Measurements from ENCODE around the gene AGXT.

Gene AGXT

GRCh38 chr2:240869956-240870875, 1.6 kb downstream of the AGXT start:
- DNase-seq (ENCODE audit: low read depth): no peak

GRCh38 chr2:240871071-240871958, 2.7 kb downstream of the AGXT start:
- DNase-seq (ENCODE audit: low read depth): no peak

GRCh38 chr2:240872317-240873097, 3.9 kb downstream of the AGXT start:
- no peak for DNase-seq (ENCODE audit: low read depth)

- DNase-seq (ENCODE audit: low read depth): no peak
Observed at GRCh38 chr2:240873098-240873788, 4.6 kb downstream of the AGXT start.

GRCh38 chr2:240873805-240874714, 5.4 kb downstream of the AGXT start:
- no peak for DNase-seq (ENCODE audit: low read depth)

GRCh38 chr2:240874715-240875227, 6.1 kb downstream of the AGXT start:
- no peak for DNase-seq (ENCODE audit: low read depth)

GRCh38 chr2:240875228-240876034, 6.8 kb downstream of the AGXT start:
- no peak for DNase-seq (ENCODE audit: low read depth)

GRCh38 chr2:240876035-240876474, 7.4 kb downstream of the AGXT start:
- no peak for DNase-seq (ENCODE audit: low read depth)

GRCh38 chr2:240876475-240877251, 8.0 kb downstream of the AGXT start:
- DNase-seq (ENCODE audit: low read depth): no peak

GRCh38 chr2:240877460-240878340, 9.1 kb downstream of the AGXT start:
- no peak for DNase-seq (ENCODE audit: low read depth)

GRCh38 chr2:240878341-240878936, 9.8 kb downstream of the AGXT start:
- no peak for DNase-seq (ENCODE audit: low read depth)

GRCh38 chr2:240879105-240879504, 10.5 kb downstream of the AGXT start:
- no peak for DNase-seq (ENCODE audit: low read depth)

- DNase-seq (ENCODE audit: low read depth): no peak
Observed at GRCh38 chr2:240881913-240882312, 13.3 kb downstream of the AGXT start.

GRCh38 chr2:240884221-240884620, 15.6 kb downstream of the AGXT start:
- no peak for DNase-seq (ENCODE audit: low read depth)

GRCh38 chr2:240884745-240885144, 16.1 kb downstream of the AGXT start:
- DNase-seq (ENCODE audit: low read depth): no peak

- DNase-seq (ENCODE audit: low read depth): no peak
Observed at GRCh38 chr2:240885566-240885965, 16.9 kb downstream of the AGXT start.

GRCh38 chr2:240886023-240886565, 17.5 kb downstream of the AGXT start:
- DNase-seq (ENCODE audit: low read depth): no peak
